ENCODE results near the gene ZNF239. TPM values are rescaled to one million over a fixed set of nuclear protein-coding genes. Genes with fewer than 3 reads are reported as not detected.

The ZNF239 gene
- total RNA-seq, 2 experiments from 2014 or later: 2.4 to 2.7 TPM

Other genes starting within 250 kb of the ZNF239 start
- gene FXYD4, start 203.0 kb downstream of the ZNF239 start, total RNA-seq: not detected
- 100 to 1,000 TPM; 410 to 466 TPM for gene HNRNPF, start 165.4 kb downstream of the ZNF239 start, total RNA-seq
- gene ZNF487, start 137.5 kb downstream of the ZNF239 start, total RNA-seq: 1 to 10 TPM; 1.8 to 2.3 TPM
- 1 to 10 TPM; 6.9 to 7.6 TPM for gene ZNF485, start 31.8 kb upstream of the ZNF239 start, total RNA-seq
- gene ZNF32, start 74.3 kb upstream of the ZNF239 start, total RNA-seq: 10 to 100 TPM; 14.1 to 15.2 TPM

Measured in activated CD4-positive, alpha-beta T cell treated with anti-CD3 and anti-CD28 coated beads for 36 hours (primary cell).